NCI-H128 (cell line): ENCODE results near the gene CNPY1.

Experiments
- DNase-seq: peaks from one replicate; lab custom pipeline; 2025; ENCODE audit not compliant: unreplicated experiment; lab: John Stamatoyannopoulos, UW

CNPY1 gene

DNA sequence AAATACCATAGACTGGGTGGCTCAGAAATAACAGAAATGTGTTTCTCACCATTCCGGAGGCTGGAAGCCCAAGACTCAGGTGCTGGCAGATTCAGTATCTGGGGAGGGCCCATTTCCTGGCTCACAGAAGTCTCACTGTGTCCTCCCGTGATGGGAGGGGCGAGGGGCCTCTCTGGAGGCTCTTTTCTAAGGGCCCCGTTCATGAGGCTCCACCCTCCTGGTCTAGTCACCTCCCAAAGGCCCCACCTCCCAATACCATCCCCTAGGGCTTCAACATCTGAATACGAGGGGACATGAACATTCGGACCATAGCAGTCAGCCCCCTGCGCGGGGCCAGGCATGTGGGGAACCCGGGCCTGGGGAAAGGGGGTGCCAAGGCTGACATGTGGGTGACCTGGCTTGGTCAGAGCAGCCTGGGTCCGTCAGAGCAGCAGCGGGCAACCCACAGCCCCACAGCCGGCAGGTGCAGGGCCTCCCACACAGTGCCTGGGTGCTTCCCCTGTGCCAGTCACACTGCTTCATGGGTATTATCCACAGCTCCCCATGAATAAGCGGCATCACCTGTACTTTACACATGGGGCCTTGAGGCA lies 13.3 kb upstream of the CNPY1 start:
- DNase-seq: no peak

DNA sequence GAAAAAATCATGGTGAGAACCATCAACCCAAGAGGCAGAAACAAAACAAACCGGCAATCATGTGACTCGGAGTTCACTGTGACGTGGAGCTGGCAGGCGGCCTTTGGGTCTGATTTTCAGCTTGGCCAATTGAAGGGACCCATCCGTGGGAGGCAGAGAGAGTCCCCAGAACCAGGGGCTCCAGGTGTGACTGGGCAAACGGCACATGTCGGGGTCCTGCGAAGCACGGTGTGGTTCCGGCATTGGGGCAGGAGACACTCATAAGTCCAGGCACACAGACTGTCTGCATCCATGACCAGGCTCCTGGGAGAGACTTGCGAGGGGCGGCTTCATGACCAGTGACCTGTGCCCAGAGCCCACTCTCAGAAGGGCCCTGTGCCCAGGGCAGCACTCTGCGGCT lies 12.6 kb upstream of the CNPY1 start:
- no peak for DNase-seq

DNA sequence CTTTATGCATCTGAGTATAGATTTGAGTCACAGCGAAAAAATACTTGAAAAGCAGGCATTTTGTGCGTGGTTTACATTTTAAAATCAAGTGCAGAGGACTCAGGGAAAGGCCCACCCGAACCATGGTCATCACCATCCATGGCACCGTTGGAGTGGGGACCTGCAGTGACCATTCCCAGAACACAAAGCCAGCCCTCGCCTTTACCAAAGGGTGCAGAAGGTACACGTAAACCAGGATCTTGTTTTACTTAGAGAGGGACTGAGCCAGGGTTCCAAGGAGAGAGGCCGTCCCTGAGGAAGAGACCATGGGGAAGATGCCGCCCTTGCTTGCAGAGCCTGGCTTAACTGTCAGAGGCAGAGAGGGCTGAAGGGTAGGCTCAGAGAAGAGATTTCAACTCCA lies 12.0 kb upstream of the CNPY1 start:
- DNase-seq: no peak

DNA sequence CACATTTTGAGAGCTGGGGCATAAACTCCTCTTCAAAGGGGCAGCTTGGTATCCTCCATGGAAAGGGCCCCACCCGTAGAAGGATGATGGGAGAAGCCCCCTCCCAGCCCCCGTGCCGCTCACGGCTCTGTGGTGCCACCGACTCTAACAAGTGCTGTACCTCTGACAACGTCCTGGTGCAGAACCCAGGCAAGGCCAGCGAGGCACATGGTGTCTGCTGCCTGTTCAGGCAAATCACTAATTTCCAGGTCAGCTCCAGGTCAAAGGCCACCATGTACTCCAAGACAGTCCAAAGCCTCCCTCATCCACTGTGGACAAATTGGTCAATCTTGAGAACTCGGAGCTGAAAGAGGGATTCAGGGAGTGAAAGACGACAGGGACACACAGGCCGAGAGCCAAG lies 11.4 kb upstream of the CNPY1 start:
- no peak for DNase-seq

DNA sequence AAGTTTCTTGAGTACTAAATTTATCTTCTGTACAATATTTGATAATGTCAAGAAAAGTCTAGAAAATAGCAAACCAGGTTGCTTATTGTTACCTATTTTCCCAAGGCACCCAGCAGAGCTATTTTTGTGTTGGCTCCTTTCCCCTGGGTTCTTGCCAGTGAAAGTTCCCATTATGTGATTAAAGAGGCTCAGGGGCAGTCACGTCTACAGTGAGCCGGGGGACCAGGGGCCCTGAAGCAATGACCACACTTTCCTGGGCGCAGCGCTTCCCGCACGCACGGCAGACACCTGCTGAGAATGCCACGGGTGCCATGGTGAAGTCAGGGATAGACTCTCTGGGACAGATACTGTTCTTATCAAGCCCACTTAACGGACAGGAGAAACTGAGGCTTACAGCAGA lies 10.4 kb upstream of the CNPY1 start:
- no peak for DNase-seq

DNA sequence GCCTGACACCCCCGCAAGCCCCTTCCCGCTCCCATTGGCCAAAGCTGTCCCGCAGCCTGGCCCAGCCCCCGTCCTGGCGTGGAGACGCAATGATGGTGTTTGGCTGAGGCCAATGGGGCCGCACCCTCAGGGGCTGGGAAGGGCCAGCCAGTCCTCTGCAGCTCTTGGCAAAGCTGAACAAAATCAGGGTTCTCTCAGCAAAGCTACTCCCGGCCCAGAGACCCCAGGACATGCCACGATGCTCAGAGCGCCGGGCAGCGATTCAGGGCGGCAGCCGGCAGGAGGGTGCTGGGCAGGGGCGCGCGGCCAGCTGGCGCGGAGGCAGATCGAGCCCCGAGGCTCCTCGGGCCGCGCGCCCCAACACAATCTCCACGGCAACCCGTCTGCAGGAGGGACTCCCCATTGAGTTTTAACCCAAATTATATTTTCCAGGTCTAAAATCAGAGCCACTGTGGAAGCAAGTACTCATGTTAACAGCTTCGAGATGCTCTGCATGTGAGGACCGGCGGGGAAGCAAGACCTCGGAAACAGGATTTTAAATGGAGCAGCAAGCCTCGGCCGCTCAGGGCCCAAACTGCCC lies 8.8 kb upstream of the CNPY1 start:
- DNase-seq: no peak

DNA sequence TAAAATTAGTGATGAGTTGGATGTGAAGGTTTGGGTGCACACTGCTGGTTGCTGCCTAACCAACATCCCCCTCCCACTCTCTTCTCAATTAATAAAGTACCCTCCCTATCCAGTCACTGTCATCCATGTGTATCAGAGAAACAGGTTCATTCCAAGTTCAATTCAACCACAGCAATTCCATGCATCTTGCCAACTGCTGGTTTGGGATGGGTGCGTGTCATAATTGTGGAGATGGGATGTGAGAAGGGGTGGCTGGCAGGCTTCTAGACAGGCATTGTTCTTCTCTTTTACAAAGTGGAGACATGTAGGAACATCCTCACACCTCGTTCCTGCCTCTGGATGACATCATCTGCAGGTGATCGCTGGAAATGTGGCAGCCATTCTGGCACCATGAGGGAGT lies 7.5 kb upstream of the CNPY1 start:
- DNase-seq: no peak

DNA sequence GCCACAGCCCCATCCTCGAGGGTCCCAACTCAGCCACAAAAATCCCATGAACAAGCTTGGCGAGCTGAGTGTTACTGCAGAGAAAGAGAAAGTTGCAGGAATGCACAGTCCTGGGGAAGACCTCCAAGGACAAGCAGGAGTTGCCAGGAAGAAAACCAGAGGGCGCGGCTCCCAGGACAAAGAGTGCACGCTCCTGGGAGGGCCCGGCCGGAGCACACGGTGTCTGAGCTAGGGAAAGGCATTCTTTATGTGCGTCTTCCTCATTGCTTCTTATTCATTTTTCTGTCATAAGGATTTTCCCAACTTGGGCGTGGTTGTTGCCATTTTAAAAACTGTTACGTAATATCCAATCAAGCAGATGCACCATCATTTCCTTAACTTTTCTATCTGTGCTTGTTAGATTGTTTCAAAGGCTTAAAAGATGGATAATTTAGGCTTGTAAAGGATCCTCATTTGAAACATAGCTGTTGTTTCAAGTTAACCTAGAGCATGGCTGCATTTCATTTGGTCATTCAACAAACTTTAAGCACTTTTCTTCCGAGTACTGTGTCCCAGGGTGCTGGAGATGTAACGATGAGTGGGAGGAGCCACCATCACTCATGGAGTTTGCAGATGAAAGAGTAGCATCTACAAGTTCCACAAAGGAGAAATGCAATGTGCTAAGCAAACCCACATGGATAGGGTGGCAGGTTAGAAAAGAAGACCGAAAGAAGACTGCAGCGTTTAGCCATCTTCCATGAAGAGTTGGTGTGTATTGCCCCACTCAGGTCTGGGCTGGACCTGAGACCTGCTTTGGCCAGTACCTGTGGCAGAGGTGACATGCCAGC lies 5.6 kb upstream of the CNPY1 start:
- DNase-seq: no peak

DNA sequence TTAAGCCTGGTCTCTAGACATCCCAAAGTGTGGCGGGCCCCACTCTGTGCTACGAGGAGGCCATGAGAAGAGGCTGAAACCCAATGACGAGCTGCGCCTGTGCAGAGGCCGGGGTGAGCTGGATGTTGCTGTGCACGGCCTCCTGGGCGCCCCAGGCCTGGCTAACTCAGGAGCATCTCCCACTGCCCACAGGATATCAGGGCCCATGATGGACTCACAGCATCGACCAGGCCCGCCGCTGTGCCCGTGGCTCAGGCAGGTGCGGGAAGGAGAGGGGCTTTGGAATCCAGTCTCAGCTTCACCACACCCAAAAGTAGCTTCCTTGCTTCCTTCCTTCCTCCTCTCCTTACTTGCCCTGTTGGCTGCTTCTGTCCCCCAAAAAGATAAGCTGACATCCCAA lies 4.6 kb upstream of the CNPY1 start:
- DNase-seq: no peak

DNA sequence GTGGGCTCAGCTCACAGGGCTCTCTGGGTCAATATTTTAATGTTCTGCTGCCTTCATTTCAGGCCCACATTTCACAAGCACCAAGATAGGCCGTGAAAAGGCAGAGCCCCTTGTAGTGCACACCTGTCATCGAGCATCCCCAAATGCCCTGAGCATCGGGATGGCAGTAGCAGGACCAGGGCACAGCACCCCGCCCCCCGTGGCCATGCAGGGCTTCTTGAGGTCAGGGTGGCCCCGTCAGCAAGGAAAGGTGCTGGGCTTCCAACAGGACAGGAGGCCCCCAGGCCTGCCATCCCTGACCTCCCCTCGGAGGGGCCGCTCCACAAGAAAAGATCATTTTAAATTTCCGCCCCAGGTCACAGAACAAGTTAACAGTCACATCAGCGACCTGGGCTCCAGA lies 2.9 kb upstream of the CNPY1 start:
- no peak for DNase-seq

DNA sequence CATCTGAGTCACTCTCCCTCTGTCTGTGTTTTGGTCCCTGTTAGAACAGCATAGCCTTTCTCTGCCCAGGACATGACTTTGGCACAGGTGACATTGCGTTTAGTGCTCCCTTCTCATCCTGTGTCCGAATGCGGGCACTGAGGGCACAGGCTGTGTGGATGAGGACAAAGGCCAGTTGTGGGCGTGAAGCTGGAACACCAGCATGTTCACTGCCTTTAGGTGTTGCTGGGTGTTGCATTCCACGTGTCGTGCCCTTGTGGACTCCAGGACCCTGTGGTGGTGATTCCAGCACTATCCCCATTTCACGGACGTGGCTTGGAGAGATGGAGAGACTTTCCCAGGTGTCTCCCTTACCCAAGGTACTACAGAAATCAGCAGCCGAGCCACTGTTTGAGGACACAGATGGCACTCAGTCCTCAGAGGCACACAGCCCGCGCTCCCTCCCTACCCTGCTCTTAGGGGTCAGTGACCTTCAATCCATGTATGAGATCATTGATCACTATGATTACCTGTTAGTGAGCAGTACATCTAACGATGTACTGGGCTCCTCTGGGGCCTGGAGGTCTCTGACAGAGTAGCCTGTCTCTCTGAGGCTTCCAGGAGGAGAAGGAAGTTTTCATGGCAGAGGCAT lies 917 bp upstream of the CNPY1 start:
- DNase-seq: no peak

DNA sequence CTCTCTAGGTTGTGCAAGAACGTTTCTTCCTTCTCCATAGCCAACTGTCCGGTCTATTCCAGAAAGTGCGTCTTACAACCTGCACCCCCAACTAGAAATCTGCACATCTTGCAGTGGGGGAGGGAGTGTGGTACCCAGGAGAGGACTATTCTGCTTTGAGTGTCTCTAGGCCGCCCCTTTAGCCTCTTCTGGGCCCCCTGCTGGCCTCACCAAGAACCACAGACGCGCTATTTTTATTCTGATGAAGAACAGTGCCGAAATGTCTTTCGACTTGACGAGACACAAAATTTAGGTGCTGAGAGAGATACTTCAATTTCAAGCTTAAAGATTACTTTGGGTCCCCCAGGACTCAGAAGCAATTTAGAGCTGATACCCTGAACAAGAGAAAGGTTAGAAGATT lies 1.0 kb downstream of the CNPY1 start:
- no peak for DNase-seq

DNA sequence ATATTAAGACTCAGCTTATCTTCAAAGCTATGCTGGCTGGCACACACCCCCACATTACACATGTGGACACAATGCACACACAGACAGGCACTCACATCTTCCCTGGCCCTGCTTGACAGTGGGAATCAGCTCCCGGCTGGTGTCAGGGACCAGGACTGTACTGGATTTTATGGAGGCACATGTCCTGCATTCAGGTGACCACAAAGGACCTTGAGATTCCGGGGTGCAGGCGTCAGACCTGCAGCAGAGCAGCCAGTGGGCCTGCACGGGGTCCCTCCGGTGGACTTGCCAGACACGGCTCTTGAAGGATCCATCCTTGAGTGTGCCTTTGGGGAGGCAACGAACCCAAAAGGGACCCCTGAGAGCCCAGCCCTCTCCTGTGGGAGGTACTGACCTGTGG lies 1.9 kb downstream of the CNPY1 start:
- DNase-seq: no peak

DNA sequence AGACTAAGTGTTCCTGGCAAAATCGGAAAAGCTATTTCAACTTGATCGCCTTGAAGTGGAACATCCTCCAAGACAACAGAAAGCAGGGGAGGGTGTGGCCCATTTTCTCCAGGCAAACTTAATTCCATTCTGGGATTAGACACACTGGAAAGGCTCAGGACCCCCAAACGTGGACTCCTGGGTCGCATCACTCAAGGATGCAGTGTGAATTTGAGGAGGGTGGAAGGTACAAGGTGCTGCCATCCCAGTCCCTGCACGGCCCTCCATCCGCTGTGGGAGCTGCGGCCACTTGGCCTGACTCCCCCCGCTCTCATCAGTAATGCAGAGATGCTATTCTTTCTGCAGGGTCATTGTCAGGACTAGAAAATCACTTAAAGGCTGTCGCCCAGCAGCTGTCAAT lies 2.4 kb downstream of the CNPY1 start:
- no peak for DNase-seq

DNA sequence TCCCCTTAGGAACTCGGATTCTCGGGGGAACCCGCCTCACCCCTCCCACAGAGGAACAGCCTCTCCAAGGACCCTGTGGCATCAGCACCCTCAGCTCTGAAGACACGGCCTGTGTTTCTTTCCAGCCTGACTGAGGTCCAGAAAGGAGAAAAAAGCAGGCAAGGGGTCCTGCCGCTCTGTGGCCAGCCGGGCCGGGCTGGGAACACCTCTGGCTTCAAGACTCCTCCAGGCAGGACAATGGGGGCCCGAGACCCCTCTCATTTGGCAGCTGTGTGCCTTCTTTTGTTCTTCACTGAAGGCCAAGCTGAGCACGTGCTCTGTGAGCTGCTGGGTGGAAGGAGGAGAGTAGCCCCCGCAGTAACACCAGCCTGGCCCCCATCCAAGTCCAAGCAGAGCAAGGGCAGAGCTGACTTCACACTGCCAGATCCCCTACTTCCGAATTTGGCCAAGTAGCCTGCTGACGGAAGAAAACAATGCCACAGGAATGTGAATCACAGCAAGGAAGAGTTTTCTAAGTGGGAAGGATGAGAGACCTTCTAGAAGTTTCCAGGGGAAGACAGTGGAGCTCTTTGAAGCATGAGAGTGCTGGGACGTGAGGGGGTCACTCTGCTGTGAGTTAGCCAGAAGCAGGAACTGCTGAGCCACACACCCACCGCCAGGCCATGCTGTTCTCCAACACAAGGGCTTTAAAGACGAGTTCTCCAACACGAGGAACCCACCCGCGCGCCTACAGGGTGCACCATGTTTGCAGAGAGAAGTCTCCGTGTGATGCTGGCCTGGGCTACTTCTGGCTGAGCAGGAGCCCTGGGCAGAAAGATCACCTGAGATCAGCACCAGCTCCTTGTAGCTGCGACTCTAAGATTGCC lies 3.1 kb downstream of the CNPY1 start:
- DNase-seq: no peak

DNA sequence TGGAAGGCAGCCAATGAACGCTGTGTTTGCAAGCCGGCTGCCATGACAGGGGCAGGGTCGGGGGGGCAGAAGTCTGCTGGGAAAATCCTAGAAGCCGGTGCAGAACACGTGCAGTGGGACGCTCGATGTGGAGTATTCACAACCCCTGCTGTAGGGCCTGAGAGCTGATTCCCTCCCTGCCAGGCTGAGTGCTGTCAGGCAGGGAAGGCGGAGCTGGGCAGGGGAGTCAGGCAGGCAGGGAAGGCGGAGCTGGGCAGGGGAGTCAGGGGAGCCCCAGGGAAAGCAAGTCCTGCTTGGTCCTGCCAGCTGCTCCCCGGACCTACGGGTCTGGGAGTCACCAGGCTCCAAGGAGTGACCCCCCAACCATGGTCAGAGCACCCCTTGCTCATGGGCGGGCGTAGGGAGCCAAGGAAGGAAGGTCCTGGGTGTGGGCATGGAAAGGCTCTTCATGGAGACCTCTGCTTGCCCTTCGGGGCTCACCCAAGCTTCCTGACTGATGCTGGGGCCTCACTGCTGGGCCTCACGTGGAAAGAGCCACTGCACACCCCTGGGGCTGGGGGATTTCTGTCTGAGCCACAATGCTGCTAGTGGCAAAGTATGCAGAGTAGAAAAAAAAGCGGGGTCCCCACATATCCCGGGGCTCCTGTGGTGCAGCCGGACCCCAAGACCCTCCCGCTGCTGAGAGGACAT lies 4.2 kb downstream of the CNPY1 start:
- no peak for DNase-seq

DNA sequence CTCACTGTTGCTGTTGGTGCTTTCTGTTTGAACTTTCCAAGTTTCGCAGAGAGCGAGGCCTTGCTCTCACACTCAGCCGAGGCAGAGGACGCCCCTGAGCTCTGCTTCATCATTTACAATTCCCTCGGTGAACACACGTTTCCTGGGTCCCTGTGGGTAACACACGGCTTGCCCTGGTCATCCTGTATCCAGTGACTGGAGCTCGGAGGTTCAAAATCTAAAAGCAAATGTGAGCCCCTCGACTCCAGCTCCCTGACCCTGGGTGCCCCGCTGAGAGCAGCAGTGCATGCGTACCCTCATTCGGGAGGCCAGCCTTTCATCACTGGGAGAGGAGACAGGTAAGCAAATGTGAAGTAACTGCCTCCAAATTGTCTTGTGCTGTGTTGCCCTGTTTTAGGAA lies 5.8 kb downstream of the CNPY1 start:
- DNase-seq: no peak

DNA sequence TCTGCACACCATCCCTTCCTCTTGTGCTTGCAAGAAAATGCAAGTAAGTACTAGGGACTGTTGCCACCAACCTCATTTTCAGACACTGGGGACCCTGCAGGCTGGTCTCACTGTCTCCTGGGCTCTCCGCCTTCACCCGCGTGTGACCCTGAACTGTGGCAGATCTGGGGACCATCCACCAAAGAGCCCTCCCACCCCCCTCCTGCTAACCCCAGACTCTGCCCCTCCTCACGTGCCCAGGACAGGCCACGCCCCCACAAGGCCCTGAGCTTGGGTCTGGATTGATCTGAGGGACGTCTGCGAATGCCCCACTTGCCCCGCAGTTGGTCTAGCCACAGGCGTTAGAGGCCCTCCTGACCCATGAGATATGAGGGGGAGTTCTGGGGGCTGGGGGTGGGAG lies 8.1 kb downstream of the CNPY1 start:
- DNase-seq: no peak

DNA sequence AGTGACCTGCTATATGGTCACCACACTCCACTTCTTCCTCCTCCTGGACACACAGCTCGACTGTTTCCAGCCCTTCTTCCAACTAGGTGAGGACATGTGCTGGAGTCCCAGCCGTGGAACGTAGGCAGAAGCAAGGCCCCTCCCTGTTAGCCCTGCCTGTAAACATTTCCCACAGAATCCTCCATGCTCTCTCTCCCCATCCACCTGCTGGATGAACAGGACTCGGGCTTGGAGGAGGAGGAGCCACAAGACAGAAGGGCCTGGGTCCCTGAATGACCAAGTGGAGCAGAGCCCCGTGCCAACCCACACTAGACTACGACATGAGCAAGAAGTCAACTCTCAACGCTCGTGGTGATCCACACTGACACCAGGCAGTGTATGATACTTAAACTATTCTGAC lies 9.9 kb downstream of the CNPY1 start:
- DNase-seq: no peak

DNA sequence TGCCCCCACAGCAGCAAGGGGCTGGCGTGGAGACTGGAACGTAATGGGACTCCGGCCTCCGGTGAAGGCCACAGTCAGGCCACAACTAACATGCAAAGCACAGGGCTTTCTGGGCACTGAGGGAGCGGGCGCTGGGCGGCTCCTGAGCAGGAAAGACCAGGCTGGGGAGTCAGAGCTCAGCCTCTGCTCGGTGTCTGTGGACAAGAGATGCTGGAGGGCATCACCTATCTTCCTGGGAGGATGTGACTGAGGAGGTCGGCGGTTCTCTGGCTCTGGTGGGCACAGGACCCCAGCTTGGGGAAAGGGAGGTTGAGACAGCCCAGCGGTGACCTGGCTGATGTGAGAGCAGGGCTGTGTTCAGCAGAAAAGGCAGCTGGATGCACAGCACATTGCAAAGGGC lies 11.7 kb downstream of the CNPY1 start:
- no peak for DNase-seq
